MM.1S (cell line): ENCODE results near the gene DNAI1.

Experiments
- DNase-seq: peaks from one replicate; pipeline ENCODE4 v3.0.0-alpha.2; 2015
- H2AFZ ChIP-seq: fragments of 300-600 bp; sonication (generic); 2 replicates; pipeline ENCODE4 v1.6.0; 2016; ENCODE audit warnings: antibody characterized with exemption, low read length
- H3F3A ChIP-seq: fragments of 300-600 bp; sonication (generic); 2 replicates; pipeline ENCODE4 v1.6.1; 2016; ENCODE audit warnings: mild to moderate bottlenecking, antibody characterized with exemption, low read length, moderate library complexity, mixed read lengths; ENCODE audit not compliant: insufficient read depth
- H3K27ac ChIP-seq: fragments of 300-600 bp; sonication (generic); 2 replicates; pipeline ENCODE4 v1.5.1; 2016; ENCODE audit warnings: mild to moderate bottlenecking, low read length
- H3K27me3 ChIP-seq: fragments of 300-600 bp; sonication (generic); replicated peaks from 2 replicates; pipeline ENCODE4 v1.6.0; 2016; ENCODE audit warnings: low read length; ENCODE audit not compliant: insufficient read depth
- H3K36me3 ChIP-seq: fragments of 300-600 bp; sonication (generic); replicated peaks from 2 replicates; pipeline ENCODE4 v1.6.1; 2016; ENCODE audit warnings: mild to moderate bottlenecking, low read length, mixed read lengths; ENCODE audit not compliant: insufficient read depth
- H3K4me1 ChIP-seq: fragments of 300-600 bp; sonication (generic); 2 replicates; pipeline ENCODE4 v1.6.1; 2016; ENCODE audit warnings: low read length, mixed read lengths
- H3K4me2 ChIP-seq: fragments of 300-600 bp; sonication (generic); 2 replicates; pipeline ENCODE4 v1.6.0; 2016; ENCODE audit warnings: low read depth, low read length
- H3K4me3 ChIP-seq: fragments of 300-600 bp; sonication (generic); 2 replicates; pipeline ENCODE4 v1.5.1; 2016; ENCODE audit warnings: low read length, mixed read lengths
- H3K79me2 ChIP-seq: fragments of 300-600 bp; sonication (generic); 2 replicates; pipeline ENCODE4 v1.6.1; 2016; ENCODE audit warnings: mixed run types, low read length, mixed read lengths
- H3K9ac ChIP-seq: fragments of 300-600 bp; sonication (generic); 2 replicates; pipeline ENCODE4 v1.6.1; 2016; ENCODE audit warnings: low read length, mixed read lengths
- H3K9me2 ChIP-seq: fragments of 300-600 bp; sonication (generic); replicated peaks from 2 replicates; pipeline ENCODE4 v1.6.1; 2016; ENCODE audit warnings: mild to moderate bottlenecking, low read length, mixed read lengths; ENCODE audit not compliant: insufficient read depth
- H3K9me3 ChIP-seq: fragments of 300-600 bp; sonication (generic); replicated peaks from 2 replicates; pipeline ENCODE4 v1.6.1; 2016; ENCODE audit warnings: mild to moderate bottlenecking, low read length, mixed read lengths; ENCODE audit not compliant: insufficient read depth
- H4K20me1 ChIP-seq: fragments of 300-600 bp; sonication (generic); 2 replicates; pipeline ENCODE4 v1.6.1; 2016; ENCODE audit warnings: mild to moderate bottlenecking, low read length, moderate library complexity, mixed read lengths; ENCODE audit not compliant: insufficient read depth
- EZH2 ChIP-seq: fragments of 300-600 bp; sonication (generic); optimal IDR thresholded peaks from 2 replicates; pipeline ENCODE3; 2017; ENCODE audit warnings: low read depth, mild to moderate bottlenecking, antibody characterized with exemption, low read length, mixed read lengths
- EZH2phosphoT487 ChIP-seq: fragments of 300-600 bp; sonication (generic); IDR thresholded peaks from 2 replicates; pipeline ENCODE4 v1.6.1; 2018; ENCODE audit warnings: antibody characterized with exemption, low read length
- TF ChIP-seq, protein P1 (sequence below): fragments of 300-600 bp; sonication (generic); IDR thresholded peaks from 2 replicates; pipeline ENCODE4 v1.5.1; 2016; ENCODE audit warnings: antibody characterized with exemption, low read length, mixed read lengths

The DNAI1 gene

DNA sequence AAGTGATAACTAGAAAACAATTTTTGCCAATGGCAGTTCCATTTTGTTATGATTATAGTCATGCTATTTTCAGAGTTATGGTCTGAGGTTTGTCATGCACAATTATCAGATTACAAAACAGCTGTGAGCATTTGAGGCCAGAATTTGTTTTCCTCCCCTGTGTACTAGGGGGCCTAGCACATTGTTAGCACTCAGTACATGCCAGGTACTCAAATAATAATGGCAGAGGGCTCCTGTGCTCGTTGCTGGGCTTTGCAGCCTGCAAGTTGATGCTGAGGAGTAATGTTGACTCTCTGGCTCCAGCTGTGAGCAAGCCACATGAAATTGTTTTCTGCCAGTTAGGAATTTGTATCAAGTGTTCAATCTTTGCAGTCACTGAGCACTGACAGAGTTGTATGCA lies 6.9 kb downstream of the DNAI1 start:
- no peaks in the 10 kb centered on the region for H3K9me3 ChIP-seq
- H3K79me2 ChIP-seq: no peaks in the 10 kb centered on the region
- H3K36me3 ChIP-seq: no peaks in the 10 kb centered on the region
- no peaks in the 10 kb centered on the region for H3K9me2 ChIP-seq
- H3F3A ChIP-seq: no peaks in the 10 kb centered on the region
- DNase-seq: no peak
- no peak overlapping the region for H3K4me3 ChIP-seq
- TF ChIP-seq EZH2phosphoT487 (no peak), EZH2 (no peak)
- TF ChIP-seq, protein P1, sequence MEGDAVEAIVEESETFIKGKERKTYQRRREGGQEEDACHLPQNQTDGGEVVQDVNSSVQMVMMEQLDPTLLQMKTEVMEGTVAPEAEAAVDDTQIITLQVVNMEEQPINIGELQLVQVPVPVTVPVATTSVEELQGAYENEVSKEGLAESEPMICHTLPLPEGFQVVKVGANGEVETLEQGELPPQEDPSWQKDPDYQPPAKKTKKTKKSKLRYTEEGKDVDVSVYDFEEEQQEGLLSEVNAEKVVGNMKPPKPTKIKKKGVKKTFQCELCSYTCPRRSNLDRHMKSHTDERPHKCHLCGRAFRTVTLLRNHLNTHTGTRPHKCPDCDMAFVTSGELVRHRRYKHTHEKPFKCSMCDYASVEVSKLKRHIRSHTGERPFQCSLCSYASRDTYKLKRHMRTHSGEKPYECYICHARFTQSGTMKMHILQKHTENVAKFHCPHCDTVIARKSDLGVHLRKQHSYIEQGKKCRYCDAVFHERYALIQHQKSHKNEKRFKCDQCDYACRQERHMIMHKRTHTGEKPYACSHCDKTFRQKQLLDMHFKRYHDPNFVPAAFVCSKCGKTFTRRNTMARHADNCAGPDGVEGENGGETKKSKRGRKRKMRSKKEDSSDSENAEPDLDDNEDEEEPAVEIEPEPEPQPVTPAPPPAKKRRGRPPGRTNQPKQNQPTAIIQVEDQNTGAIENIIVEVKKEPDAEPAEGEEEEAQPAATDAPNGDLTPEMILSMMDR: no peak
- no peaks in the 10 kb centered on the region for H4K20me1 ChIP-seq
- no peak overlapping the region for H3K4me2 ChIP-seq
- no peaks in the 10 kb centered on the region for H3K27me3 ChIP-seq
- H3K9ac ChIP-seq: no peak overlapping the region
- H3K4me1 ChIP-seq: no peaks in the 10 kb centered on the region
- H3K27ac ChIP-seq: no peak overlapping the region
- H2AFZ ChIP-seq: no peak overlapping the region

DNA sequence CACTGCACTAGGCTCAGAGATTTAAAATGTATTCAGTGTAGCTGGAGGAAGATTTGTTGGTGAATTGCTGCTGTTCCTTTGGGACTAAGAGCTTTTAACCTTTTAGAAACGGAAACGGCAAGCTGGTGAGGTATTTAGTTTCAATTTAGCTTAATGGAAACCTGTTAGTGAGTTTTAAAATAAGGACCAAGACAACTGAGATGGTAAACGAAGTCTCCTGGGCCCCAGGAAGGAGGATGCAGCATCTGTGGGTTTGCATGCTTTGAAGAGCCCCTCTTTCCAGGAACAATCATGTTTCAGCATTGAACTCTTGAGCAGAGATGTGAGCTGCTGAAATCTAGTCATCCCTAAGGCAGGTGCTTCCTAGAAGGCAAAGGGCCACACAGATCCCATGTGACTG lies 16.5 kb downstream of the DNAI1 start:
- H3K9me2 ChIP-seq: no peaks in the 10 kb centered on the region
- no peaks in the 10 kb centered on the region for H3K27me3 ChIP-seq
- no peak overlapping the region for H3K9ac ChIP-seq
- no peaks in the 10 kb centered on the region for H3K79me2 ChIP-seq
- peaks cover 9% of the 10 kb centered on the region for H3K4me1 ChIP-seq
- TF ChIP-seq EZH2phosphoT487 (no peak), EZH2 (no peak)
- TF ChIP-seq, protein P1: no peak
- no peaks in the 10 kb centered on the region for H3F3A ChIP-seq
- DNase-seq: peak; percentile 23
- peak overlapping the region; percentile 41 for H3K4me2 ChIP-seq
- no peak overlapping the region for H3K4me3 ChIP-seq
- H2AFZ ChIP-seq: peak overlapping the region; percentile 50; the same call in 1 of the 2 replicates
- no peak overlapping the region for H3K27ac ChIP-seq
- no peaks in the 10 kb centered on the region for H4K20me1 ChIP-seq
- H3K9me3 ChIP-seq: no peaks in the 10 kb centered on the region
- no peaks in the 10 kb centered on the region for H3K36me3 ChIP-seq

DNA sequence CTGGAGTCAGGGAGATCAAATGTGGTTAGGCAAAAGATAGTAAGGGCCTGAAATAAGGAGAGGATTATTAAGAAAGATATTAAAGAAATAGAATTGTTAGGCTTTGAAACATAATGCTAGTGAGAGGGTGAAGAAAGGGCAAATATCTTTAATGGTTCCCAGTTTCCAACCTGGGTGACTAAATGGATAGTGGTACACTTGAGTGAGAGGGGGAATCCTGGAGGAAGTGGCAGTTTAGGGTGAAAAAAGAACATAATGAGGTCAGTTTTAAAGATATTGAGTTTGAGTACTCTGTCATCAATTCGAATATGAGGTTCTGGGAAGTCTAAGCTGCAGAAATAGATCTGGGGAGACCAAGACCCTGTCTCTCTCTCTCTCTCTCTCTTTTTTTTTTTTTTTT lies 18.9 kb downstream of the DNAI1 start:
- no peak overlapping the region for H2AFZ ChIP-seq
- H3K4me1 ChIP-seq: peaks cover 9% of the 10 kb centered on the region
- H4K20me1 ChIP-seq: no peaks in the 10 kb centered on the region
- no peak overlapping the region for H3K27ac ChIP-seq
- H3K4me3 ChIP-seq: no peak overlapping the region
- H3K9me3 ChIP-seq: no peaks in the 10 kb centered on the region
- H3K79me2 ChIP-seq: no peaks in the 10 kb centered on the region
- no peaks in the 10 kb centered on the region for H3F3A ChIP-seq
- no peak overlapping the region for H3K4me2 ChIP-seq
- TF ChIP-seq EZH2phosphoT487 (no peak), EZH2 (no peak)
- TF ChIP-seq, protein P1: no peak
- DNase-seq: no peak
- no peaks in the 10 kb centered on the region for H3K27me3 ChIP-seq
- H3K9me2 ChIP-seq: no peaks in the 10 kb centered on the region
- H3K36me3 ChIP-seq: no peaks in the 10 kb centered on the region
- no peak overlapping the region for H3K9ac ChIP-seq
